ENCODE results near the gene SELENOF. TPM values are rescaled to one million over a fixed set of nuclear protein-coding genes. Genes with fewer than 3 reads are reported as not detected.
A peak's percentile ranks its signal among the peaks of the same experiment; 100 is the strongest.

SELENOF gene
- total RNA-seq = 168 and 275 TPM in 2 replicates

GRCh38 chr1:86913896-86914600 lies at the start of gene SELENOF:
Gene SELENOF (minus strand): TSS chr1:86914126. CDS start chr1:86914111, 15 bp downstream.
- DNase-seq (ENCODE audit: low read depth) = peak; percentile 100
- TF ChIP-seq CTCF (IDR thresholded peaks at IDR 0.05; ENCODE audit: insufficient read depth, low read depth, low read length) = no peak
- H3K4me3 ChIP-seq (ENCODE audit: low read depth, low read length) = peak within 1 kb of the TSS; percentile 98

- no peak overlapping the region for H3K4me3 ChIP-seq (ENCODE audit: low read depth, low read length)
- no peak for TF ChIP-seq CTCF (IDR thresholded peaks at IDR 0.05; ENCODE audit: insufficient read depth, low read depth, low read length)
- DNase-seq (ENCODE audit: low read depth) = no peak
These were observed 46.6 kb upstream of the SELENOF start for GRCh38 chr1:86960548-86960947.

- DNase-seq (ENCODE audit: low read depth) = peak; percentile 23
- TF ChIP-seq CTCF (IDR thresholded peaks at IDR 0.05; ENCODE audit: insufficient read depth, low read depth, low read length) = no peak
- H3K4me3 ChIP-seq (ENCODE audit: low read depth, low read length) = no peak overlapping the region
These were observed 43.3 kb upstream of the SELENOF start for GRCh38 chr1:86957221-86957620.

GRCh38 chr1:86956221-86956620 lies 42.3 kb upstream of the SELENOF start:
- no peak overlapping the region for H3K4me3 ChIP-seq (ENCODE audit: low read depth, low read length)
- TF ChIP-seq CTCF (IDR thresholded peaks at IDR 0.05; ENCODE audit: insufficient read depth, low read depth, low read length) = no peak
- DNase-seq (ENCODE audit: low read depth) = no peak

- no peak overlapping the region for H3K4me3 ChIP-seq (ENCODE audit: low read depth, low read length)
- no peak for DNase-seq (ENCODE audit: low read depth)
- no peak for TF ChIP-seq CTCF (IDR thresholded peaks at IDR 0.05; ENCODE audit: insufficient read depth, low read depth, low read length)
These were observed 41.8 kb upstream of the SELENOF start for GRCh38 chr1:86955678-86956077.

- H3K4me3 ChIP-seq (ENCODE audit: low read depth, low read length) = no peak overlapping the region
- TF ChIP-seq CTCF (IDR thresholded peaks at IDR 0.05; ENCODE audit: insufficient read depth, low read depth, low read length) = no peak
- DNase-seq (ENCODE audit: low read depth) = no peak
These were observed 39.2 kb upstream of the SELENOF start for GRCh38 chr1:86953167-86953566.

- TF ChIP-seq CTCF (IDR thresholded peaks at IDR 0.05; ENCODE audit: insufficient read depth, low read depth, low read length) = no peak
- no peak for DNase-seq (ENCODE audit: low read depth)
These were observed 37.5 kb upstream of the SELENOF start for GRCh38 chr1:86951430-86951829.

More at GRCh38 chr1:86951430-86951829, 37.5 kb upstream of the SELENOF start:
- H3K4me3 ChIP-seq (ENCODE audit: low read depth, low read length) = no peak overlapping the region
